ENCODE measurements around the gene KLF1. TPM values are rescaled to one million over a fixed set of nuclear protein-coding genes. Genes with fewer than 3 reads are reported as not detected.

The KLF1 gene
- polyA plus RNA-seq, 3 donors, result 0.24 to 0.45 (median 0.28) TPM

DNA sequence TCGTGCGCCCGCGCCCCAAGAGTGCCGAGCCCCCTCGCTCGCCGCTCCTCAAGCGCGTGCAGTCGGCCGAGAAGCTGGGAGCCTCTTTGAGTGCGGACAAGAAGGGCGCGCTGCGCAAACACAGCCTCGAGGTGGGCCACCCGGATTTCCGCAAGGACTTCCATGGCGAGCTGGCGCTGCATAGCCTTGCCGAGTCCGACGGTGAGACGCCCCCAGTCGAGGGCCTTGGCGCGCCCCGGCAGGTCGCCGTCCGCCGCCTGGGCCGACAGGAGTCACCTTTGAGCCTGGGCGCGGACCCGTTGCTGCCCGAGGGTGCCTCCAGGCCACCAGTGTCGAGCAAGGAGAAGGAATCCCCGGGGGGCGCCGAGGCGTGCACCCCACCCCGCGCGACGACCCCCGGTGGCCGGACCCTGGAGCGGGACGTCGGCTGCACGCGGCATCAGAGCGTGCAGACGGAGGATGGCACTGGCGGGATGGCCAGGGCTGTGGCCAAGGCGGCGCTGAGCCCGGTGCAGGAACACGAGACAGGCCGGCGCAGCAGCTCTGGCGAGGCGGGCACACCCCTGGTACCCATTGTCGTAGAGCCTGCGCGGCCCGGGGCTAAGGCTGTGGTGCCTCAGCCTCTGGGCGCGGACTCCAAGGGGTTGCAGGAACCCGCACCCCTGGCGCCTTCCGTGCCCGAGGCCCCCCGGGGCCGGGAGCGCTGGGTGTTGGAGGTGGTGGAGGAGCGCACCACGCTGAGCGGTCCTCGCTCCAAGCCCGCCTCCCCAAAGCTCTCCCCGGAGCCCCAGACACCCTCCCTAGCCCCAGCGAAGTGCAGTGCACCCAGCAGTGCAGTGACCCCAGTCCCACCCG is 12.9 kb downstream of the KLF1 start:
- Mint-ChIP-seq H3K9me3 (peaks cover 3 to 18% (median 10%) of the 10 kb centered on the region in 7 donors), H3K36me3 (peaks cover 13 to 46% of the 10 kb centered on the region in 2 donors), H3K4me1 (peaks cover 6% of the 10 kb centered on the region), H3K27ac (no peak overlapping the region), H3K4me3 (peak overlapping the region in 1 of 2 donors; percentile 55), H3K27me3 (ENCODE audit: low read depth in 3 of 3) (peaks cover 0 to 6% (median 3%) of the 10 kb centered on the region in 3 donors)
- WGBS (ENCODE audit: insufficient coverage), result 97% methylated on average over 72 of the region's 86 CpGs
- no peak overlapping the region for H3K4me3 ChIP-seq (replicated peaks in 1 of 3; ENCODE audit: low read depth in 2 of 3, low read length in 3 of 3)
- DNase-seq, result no peak
- H4K20me1 ChIP-seq (ENCODE audit: insufficient read depth, low read length), result peaks cover 24% of the 10 kb centered on the region
- intact Hi-C loops (cut with micrococcal nuclease), result no loop called here
- peaks cover 0 to 18% of the 10 kb centered on the region in 2 donors for H3K36me3 ChIP-seq (replicated peaks in 1 of 2; ENCODE audit: control insufficient read depth in 1 of 2, insufficient read depth in 2 of 2, low read length in 2 of 2)
- H3K27ac ChIP-seq (ENCODE audit: low read depth in 1 of 2, low read length in 2 of 2), result no peak overlapping the region
- H3K27me3 ChIP-seq (ENCODE audit: control insufficient read depth in 2 of 2, insufficient read depth in 2 of 2, low read length in 2 of 2), result no peaks in the 10 kb centered on the region
- no peaks in the 10 kb centered on the region for H3K79me2 ChIP-seq (ENCODE audit: insufficient read depth, low read length)
- TF ChIP-seq, protein P1, sequence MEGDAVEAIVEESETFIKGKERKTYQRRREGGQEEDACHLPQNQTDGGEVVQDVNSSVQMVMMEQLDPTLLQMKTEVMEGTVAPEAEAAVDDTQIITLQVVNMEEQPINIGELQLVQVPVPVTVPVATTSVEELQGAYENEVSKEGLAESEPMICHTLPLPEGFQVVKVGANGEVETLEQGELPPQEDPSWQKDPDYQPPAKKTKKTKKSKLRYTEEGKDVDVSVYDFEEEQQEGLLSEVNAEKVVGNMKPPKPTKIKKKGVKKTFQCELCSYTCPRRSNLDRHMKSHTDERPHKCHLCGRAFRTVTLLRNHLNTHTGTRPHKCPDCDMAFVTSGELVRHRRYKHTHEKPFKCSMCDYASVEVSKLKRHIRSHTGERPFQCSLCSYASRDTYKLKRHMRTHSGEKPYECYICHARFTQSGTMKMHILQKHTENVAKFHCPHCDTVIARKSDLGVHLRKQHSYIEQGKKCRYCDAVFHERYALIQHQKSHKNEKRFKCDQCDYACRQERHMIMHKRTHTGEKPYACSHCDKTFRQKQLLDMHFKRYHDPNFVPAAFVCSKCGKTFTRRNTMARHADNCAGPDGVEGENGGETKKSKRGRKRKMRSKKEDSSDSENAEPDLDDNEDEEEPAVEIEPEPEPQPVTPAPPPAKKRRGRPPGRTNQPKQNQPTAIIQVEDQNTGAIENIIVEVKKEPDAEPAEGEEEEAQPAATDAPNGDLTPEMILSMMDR (IDR thresholded peaks at IDR 0.05), result no peak
- H3K9me3 ChIP-seq (replicated peaks in 1 of 2; ENCODE audit: control insufficient read depth in 1 of 2, insufficient read depth in 1 of 2, low read length in 2 of 2), result peaks cover 0 to 12% of the 10 kb centered on the region in 2 donors
- no peak overlapping the region for H3K9ac ChIP-seq (ENCODE audit: insufficient read depth, low read length, poor library complexity, severe bottlenecking)
- H2AFZ ChIP-seq (ENCODE audit: insufficient read depth, low read depth, low read length, poor library complexity, severe bottlenecking), result no peak overlapping the region
- no peak overlapping the region for H3K4me2 ChIP-seq (replicated peaks; ENCODE audit: extremely low read depth, low read length, poor library complexity, severe bottlenecking)
- H3K4me1 ChIP-seq (ENCODE audit: control insufficient read depth in 1 of 2, insufficient read depth in 2 of 2, low read length in 2 of 2), result no peaks in the 10 kb centered on the region

DNA sequence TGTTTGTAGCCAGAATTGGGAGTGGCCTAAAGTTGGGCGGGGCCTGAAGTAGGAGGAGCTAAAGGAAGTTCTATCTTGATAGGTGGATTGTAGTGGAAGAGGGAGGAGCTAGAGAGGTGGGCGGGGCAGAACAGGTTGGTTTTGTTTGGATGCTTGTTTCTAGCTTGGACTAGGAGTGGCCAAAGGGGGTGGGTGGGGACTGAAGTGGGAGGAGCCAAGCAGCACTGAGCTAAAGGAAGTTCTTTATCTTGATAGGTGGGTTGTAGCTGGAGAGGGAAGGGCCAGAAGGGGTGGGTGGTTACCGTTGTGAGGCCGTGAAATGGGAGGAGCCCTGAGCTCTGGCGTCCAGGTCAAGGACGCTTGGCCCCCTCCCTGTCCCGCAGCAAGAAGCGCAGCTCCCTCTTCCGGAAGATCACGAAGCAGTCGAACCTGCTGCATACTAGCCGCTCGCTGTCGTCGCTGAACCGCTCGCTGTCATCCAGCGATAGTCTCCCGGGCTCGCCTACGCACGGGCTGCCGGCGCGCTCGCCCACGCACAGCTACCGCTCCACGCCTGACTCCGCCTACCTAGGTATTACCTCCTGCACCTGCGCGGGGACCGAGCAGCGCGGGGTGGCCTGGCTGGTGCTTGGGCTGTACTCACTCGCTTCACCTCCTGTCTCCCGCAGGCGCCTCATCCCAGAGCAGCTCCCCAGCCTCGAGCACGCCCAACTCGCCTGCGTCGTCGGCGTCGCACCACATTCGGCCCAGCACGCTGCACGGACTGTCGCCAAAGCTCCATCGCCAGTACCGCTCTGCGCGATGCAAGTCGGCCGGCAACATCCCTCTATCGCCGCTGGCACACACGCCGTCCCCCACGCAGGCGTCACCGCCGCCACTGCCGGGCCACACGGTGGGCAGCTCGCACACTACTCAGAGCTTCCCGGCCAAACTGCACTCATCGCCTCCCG is 13.8 kb downstream of the KLF1 start:
- peak overlapping the region in 1 of 7 donors; percentile 30 for H3K27ac Mint-ChIP-seq
- no peak overlapping the region for H2AFZ ChIP-seq (ENCODE audit: insufficient read depth, low read depth, low read length, poor library complexity, severe bottlenecking)

More for the DNA sequence above, 13.8 kb downstream of the KLF1 start:
- Histone ChIP-seq H4K20me1 (ENCODE audit: insufficient read depth, low read length) (peaks cover 20% of the 10 kb centered on the region), H3K9ac (ENCODE audit: insufficient read depth, low read length, poor library complexity, severe bottlenecking) (no peak overlapping the region), H3K79me2 (ENCODE audit: insufficient read depth, low read length) (no peaks in the 10 kb centered on the region), H3K9me3 (replicated peaks in 1 of 2; ENCODE audit: control insufficient read depth in 1 of 2, insufficient read depth in 1 of 2, low read length in 2 of 2) (peaks cover 0 to 12% of the 10 kb centered on the region in 2 donors), H3K4me2 (replicated peaks; ENCODE audit: extremely low read depth, low read length, poor library complexity, severe bottlenecking) (peak overlapping the region; percentile 41), H3K27ac (ENCODE audit: low read depth in 1 of 2, low read length in 2 of 2) (no peak overlapping the region), H3K27me3 (ENCODE audit: control insufficient read depth in 2 of 2, insufficient read depth in 2 of 2, low read length in 2 of 2) (no peaks in the 10 kb centered on the region), H3K4me1 (ENCODE audit: control insufficient read depth in 1 of 2, insufficient read depth in 2 of 2, low read length in 2 of 2) (peaks cover 0 to under 1% of the 10 kb centered on the region in 2 donors), H3K4me3 (replicated peaks in 1 of 3; ENCODE audit: low read depth in 2 of 3, low read length in 3 of 3) (no peak overlapping the region), H3K36me3 (replicated peaks in 1 of 2; ENCODE audit: control insufficient read depth in 1 of 2, insufficient read depth in 2 of 2, low read length in 2 of 2) (peaks cover 0 to 13% of the 10 kb centered on the region in 2 donors)
- H3K9me3 Mint-ChIP-seq, result peaks cover 6 to 18% (median 10%) of the 10 kb centered on the region in 7 donors
- intact Hi-C loops (cut with micrococcal nuclease), result no loop called here
- peak overlapping the region; percentile 45 to 55 for H3K4me3 Mint-ChIP-seq
- DNase-seq, result peak; percentile 23 to 61 (median 55)
- peaks cover 7% of the 10 kb centered on the region for H3K4me1 Mint-ChIP-seq
- TF ChIP-seq, protein P1 (IDR thresholded peaks at IDR 0.05), result no peak
- H3K36me3 Mint-ChIP-seq, result peaks cover 9 to 40% of the 10 kb centered on the region in 2 donors
- WGBS (ENCODE audit: insufficient coverage), result 86% methylated on average over 68 of the region's 70 CpGs
- peaks cover 1 to 9% (median 3%) of the 10 kb centered on the region in 3 donors for H3K27me3 Mint-ChIP-seq (ENCODE audit: low read depth in 3 of 3)
